SH-SY5Y (cell line): ENCODE data around the gene PRR33.

Experiments used
- GATA2 ChIP-seq: IDR thresholded peaks from 2 replicates; pipeline ENCODE4 v1.6.1; 2011; ENCODE audit warnings: mild to moderate bottlenecking, low read depth, low read length
- GATA3 ChIP-seq: IDR thresholded peaks from 2 replicates; pipeline ENCODE4 v1.6.1; 2011; ENCODE audit warnings: low read depth, mild to moderate bottlenecking, low read length, moderate library complexity

Gene PRR33

GRCh38 chr11:1890856-1891830, 552 bp downstream of the PRR33 start:
- TF ChIP-seq GATA3 = no peak
- no peak for TF ChIP-seq GATA2

- no peak for TF ChIP-seq GATA2
- TF ChIP-seq GATA3 = no peak
Observed at GRCh38 chr11:1889941-1890855, 1.5 kb downstream of the PRR33 start.

DNA sequence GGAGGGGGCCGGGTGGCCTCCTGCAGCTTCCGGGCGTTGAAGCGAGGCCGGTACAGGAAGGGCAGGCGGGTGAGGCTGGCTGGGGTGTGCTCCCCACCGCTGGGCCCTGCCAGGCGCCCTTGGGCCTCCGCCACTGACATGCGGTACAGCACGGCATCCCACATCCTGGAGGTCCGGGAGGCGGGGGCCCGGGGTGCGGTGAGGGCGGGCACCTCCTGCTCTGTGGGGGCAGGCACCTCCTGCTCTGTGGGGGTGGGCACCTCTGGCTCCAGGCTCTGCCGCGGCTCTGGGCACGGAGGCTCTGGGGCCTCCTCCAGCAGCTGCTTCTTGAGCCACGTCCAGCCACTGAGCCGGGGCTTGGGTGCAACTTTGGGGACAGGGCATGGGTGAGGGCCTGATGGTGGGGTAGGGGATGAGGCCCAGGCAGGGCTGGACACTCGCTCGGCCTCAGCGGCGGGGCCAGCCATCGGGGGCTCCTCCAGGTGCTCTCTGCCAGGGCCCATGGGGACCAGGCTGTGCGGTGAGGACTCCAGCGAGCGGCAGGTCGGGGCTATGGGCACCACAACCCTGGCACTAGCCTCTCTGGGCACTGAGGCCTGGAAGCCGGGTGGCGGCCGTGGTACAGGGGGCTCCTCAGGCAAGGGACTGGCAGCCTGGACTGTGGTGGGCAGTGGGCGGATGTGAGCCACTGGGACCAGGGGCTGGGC, 2.3 kb downstream of the PRR33 start:
- no peak for TF ChIP-seq GATA3
- no peak for TF ChIP-seq GATA2

GRCh38 chr11:1888811-1889210, 2.9 kb downstream of the PRR33 start:
- no peak for TF ChIP-seq GATA3
- TF ChIP-seq GATA2 = no peak

- TF ChIP-seq GATA2 = no peak
- TF ChIP-seq GATA3 = no peak
Observed at GRCh38 chr11:1888347-1888753, 3.3 kb downstream of the PRR33 start.

GRCh38 chr11:1887451-1888346, 4.0 kb downstream of the PRR33 start:
- TF ChIP-seq GATA3 = no peak
- no peak for TF ChIP-seq GATA2

DNA sequence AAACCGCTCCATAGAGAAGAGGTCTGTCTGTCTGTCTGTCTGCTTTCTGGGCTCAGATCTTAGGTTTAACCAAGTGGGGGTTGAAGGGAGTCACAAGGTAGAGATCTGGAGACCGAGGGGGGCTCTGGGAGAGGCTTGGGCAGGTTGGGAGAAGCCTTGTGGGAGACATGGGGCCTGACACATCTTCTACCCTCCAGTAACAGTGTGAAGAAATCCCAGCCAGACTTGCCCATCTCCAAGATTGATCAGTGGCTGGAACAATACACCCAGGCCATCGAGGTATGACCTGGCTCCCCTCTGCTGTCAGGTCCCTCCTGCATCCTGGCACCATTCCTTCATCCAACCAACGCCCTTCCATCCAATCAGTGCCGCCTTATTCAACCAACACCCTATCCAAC, 7.4 kb downstream of the PRR33 start:
- TF ChIP-seq GATA2 (no peak), GATA3 (no peak)

DNA sequence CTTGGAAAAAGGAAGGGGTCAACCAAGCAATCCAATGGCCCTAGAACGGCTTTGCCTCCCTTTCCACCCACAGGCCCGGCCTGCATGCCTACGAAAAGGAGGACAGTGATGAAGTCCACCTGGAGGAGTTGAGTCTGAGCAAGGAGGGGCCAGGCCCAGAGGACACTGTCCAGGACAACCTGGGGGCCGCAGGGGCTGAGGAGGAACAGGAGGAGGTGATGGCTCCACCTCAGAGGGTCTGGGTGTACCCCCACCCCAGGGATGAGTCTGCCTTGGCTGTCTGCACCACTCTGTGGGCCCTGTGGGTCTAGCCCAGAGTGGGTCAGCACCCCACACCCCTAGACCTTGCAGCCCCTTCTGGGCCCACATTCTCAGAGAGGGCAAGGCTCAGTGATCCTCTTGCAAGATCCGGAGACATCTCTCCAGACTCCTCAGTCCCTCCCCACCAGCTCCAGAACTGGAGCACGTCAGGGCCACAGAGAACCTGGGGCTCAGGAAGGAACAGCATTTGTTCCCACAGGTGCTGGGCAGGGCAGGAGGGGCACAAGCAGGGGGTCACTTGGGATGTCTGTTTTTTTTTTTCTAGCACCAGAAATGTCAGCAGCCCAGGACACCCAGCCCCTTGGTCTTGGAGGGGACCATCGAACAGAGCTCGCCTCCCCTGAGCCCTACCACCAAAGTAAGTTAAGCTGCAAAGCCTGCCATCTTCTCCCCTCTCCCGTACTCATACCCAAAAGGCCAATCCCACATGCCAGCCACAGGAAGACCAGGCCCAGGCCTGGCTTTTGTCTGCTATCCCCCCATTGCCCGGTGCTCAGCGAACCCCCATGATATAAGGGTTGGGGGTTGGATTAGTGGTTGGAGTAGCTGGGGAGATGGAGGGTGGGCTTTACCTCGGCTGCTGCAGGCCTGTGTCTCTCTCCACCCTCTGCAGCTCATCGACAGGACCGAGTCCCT, 8.1 kb downstream of the PRR33 start:
- TF ChIP-seq GATA3 = no peak
- no peak for TF ChIP-seq GATA2

DNA sequence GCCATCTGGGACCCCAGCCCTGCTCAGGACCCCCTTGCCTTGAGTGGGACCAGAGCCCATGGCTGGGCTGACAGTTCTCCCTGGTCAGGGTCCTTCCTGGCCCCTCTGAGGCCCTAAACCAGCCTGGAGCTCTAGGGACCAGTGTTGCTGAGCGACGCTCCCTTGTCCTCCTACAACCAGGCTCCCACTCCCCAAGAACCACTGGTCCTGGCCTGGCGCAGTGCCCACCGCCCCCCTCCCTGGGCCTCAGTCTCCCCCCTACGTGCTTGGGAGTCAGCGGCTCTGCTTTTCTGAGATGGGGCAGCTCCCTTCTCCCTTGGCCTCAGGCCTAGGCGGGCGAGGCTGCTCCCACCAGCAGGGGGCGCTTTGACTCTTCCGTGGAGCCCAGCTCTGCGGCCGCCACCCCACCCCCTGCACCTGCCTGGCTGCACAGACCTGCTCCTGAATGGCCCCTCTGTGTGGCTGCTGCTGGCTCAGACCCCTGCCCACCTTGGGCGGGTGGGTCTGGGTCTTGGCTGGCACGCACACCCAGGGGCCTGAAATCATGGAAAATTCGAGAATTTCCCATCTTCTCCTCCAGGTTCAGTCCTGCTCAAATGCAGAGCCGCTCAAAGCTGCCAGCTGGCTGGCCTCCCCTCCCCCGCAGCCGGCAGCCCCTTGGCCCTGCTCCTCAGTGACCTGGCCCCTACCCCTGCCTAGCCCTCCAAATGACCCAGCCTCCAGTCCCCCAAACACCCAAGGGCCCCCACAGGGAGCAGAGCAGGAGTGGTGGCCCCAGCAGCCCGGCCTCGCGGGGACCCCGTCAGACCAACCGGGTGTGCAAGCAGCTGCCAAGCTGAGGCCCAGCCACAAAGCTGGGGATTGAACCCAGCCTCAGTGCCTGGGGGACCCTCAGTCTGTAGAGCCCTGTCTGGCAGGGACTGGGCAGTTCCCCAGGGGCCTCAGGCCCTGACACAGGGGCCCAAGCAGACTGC, 9.1 kb downstream of the PRR33 start:
- TF ChIP-seq GATA2 = no peak
- no peak for TF ChIP-seq GATA3

DNA sequence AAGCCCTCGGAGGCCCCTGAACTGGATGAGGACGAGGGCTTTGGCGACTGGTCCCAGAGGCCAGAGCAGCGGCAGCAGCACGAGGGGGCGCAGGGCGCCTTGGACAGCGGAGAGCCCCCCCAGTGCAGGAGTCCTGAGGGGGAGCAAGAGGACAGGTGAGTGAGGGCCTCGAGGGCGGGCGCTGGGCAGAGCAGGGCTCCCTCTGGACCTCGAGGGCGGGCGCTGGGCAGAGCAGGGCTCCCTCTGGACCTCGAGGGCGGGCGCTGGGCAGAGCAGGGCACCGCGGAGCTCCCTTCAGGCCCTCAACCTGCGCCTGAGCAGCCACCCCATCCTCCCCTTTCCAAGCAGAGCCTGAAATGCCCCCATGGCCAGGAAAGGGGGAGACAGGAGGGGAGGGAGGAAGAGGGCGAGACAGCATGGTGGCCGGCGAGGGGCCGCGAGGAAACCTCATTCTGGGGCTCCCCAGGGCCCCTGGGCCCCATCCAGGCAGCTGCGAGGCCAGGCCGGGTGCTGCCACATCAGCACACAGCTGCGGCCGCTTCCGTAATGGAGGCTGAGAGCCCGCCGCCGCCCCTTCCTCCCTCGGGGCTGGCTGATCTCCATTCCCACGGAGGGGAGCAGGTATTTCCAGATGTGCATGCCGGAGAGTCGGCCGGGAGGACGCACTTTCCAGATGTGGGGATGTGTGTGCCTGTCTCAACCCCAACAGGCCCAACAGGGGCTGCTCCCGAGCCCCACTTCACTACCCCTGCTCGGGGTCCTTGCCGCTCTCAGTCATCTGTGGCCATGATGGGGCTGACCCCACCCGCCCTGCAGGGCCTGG, 10.0 kb downstream of the PRR33 start:
- no peak for TF ChIP-seq GATA3
- TF ChIP-seq GATA2 = no peak
